H9 (cell line): ENCODE measurements around the gene RHOU. TPM values are rescaled to one million over a fixed set of nuclear protein-coding genes. Genes with fewer than 3 reads are reported as not detected.

Experiments
- DNase-seq: peaks from one replicate; pipeline ENCODE4 v3.0.0-alpha.2; 2017
- H2AFZ ChIP-seq: one replicate; pipeline ENCODE4 v1.6.1; 2013; ENCODE audit warnings: mild to moderate bottlenecking, low read length, control low read depth, moderate library complexity
- H2AK5ac ChIP-seq: 2 replicates; pipeline ENCODE4 v1.6.1; 2013; ENCODE audit warnings: low read length, control low read depth, mixed read lengths; ENCODE audit not compliant: insufficient read length
- H2BK120ac ChIP-seq: one replicate; pipeline ENCODE4 v1.6.1; 2013; ENCODE audit warnings: low read depth, mild to moderate bottlenecking, low read length, control low read depth, inconsistent platforms; ENCODE audit not compliant: poor library complexity, severe bottlenecking
- H2BK12ac ChIP-seq: 2 replicates; pipeline ENCODE4 v1.6.1; 2013; ENCODE audit warnings: low read length, control low read depth, mixed read lengths, low read depth; ENCODE audit not compliant: insufficient read length
- H2BK15ac ChIP-seq: 2 replicates; pipeline ENCODE4 v1.6.1; 2013; ENCODE audit warnings: low read depth, low read length, control low read depth
- H2BK20ac ChIP-seq: one replicate; pipeline ENCODE4 v1.6.1; 2013; ENCODE audit warnings: low read depth, mild to moderate bottlenecking, low read length, control low read depth, inconsistent platforms; ENCODE audit not compliant: poor library complexity, severe bottlenecking
- H2BK5ac ChIP-seq: 2 replicates; pipeline ENCODE4 v1.6.1; 2013; ENCODE audit warnings: low read length, control low read depth, mixed read lengths; ENCODE audit not compliant: insufficient read length
- H3K14ac ChIP-seq: 2 replicates; pipeline ENCODE4 v1.6.1; 2013; ENCODE audit warnings: low read length, control low read depth; ENCODE audit not compliant: insufficient read depth
- H3K18ac ChIP-seq: 2 replicates; pipeline ENCODE4 v1.6.1; 2013; ENCODE audit warnings: low read depth, mild to moderate bottlenecking, mixed read lengths, low read length, control low read depth; ENCODE audit not compliant: insufficient read length
- H3K23ac ChIP-seq: 2 replicates; pipeline ENCODE4 v1.6.1; 2013; ENCODE audit warnings: low read length, control low read depth, mixed read lengths, low read depth; ENCODE audit not compliant: insufficient read length
- H3K23me2 ChIP-seq: 2 replicates; pipeline ENCODE4 v1.6.1; 2013; ENCODE audit warnings: low read depth, mild to moderate bottlenecking, mixed read lengths, low read length, control low read depth; ENCODE audit not compliant: insufficient read length, poor library complexity, severe bottlenecking
- H3K27ac ChIP-seq: 2 replicates; pipeline ENCODE4 v1.5.1; 2013; ENCODE audit warnings: low read length, control low read depth, mixed read lengths, low read depth; ENCODE audit not compliant: insufficient read length
- H3K27me3 ChIP-seq: 2 replicates; pipeline ENCODE4 v1.6.1; 2013; ENCODE audit warnings: low read length, control low read depth, inconsistent platforms; ENCODE audit not compliant: insufficient read depth
- H3K4ac ChIP-seq: 2 replicates; pipeline ENCODE4 v1.6.1; 2013; ENCODE audit warnings: low read depth, mild to moderate bottlenecking, control low read depth, inconsistent platforms, low read length, moderate library complexity
- H3K4me1 ChIP-seq: 2 replicates; pipeline ENCODE4 v1.6.1; 2013; ENCODE audit warnings: low read length, control low read depth, inconsistent platforms; ENCODE audit not compliant: insufficient read depth
- H3K4me2 ChIP-seq: 2 replicates; pipeline ENCODE4 v1.6.1; 2013; ENCODE audit warnings: low read length, control low read depth, mixed read lengths; ENCODE audit not compliant: insufficient read length, insufficient read depth
- H3K56ac ChIP-seq: 2 replicates; pipeline ENCODE4 v1.6.1; 2013; ENCODE audit warnings: low read depth, mild to moderate bottlenecking, mixed read lengths, low read length, control low read depth; ENCODE audit not compliant: insufficient read length
- H3K79me1 ChIP-seq: 2 replicates; pipeline ENCODE4 v1.6.1; 2013; ENCODE audit warnings: low read depth, mild to moderate bottlenecking, moderate library complexity, low read length, control low read depth, inconsistent platforms; ENCODE audit not compliant: insufficient read depth, poor library complexity, severe bottlenecking
- H3K79me2 ChIP-seq: 2 replicates; pipeline ENCODE4 v1.6.1; 2013; ENCODE audit warnings: low read length, control low read depth, inconsistent platforms; ENCODE audit not compliant: insufficient read depth
- H3K9ac ChIP-seq: 2 replicates; pipeline ENCODE4 v1.6.1; 2013; ENCODE audit warnings: low read length, control low read depth, mixed read lengths; ENCODE audit not compliant: insufficient read length; ENCODE audit errors: extremely low read depth
- H3K9me3 ChIP-seq: one replicate; pipeline ENCODE4 v1.6.1; 2013; ENCODE audit warnings: low read depth, low read length, inconsistent platforms; ENCODE audit not compliant: control insufficient read depth
- H3T11ph ChIP-seq: one replicate; pipeline ENCODE4 v1.6.1; 2013; ENCODE audit warnings: mild to moderate bottlenecking, low read length, control low read depth, inconsistent platforms
- H4K20me1 ChIP-seq: one replicate; pipeline ENCODE4 v1.6.1; 2013; ENCODE audit not compliant: control insufficient read depth, insufficient read length, insufficient read depth
- H4K5ac ChIP-seq: 2 replicates; pipeline ENCODE4 v1.6.1; 2013; ENCODE audit warnings: low read depth, mild to moderate bottlenecking, mixed read lengths, low read length, control low read depth; ENCODE audit not compliant: insufficient read length
- H4K8ac ChIP-seq: replicated peaks from 2 replicates; pipeline ENCODE4 v1.6.1; 2013; ENCODE audit warnings: low read length, control low read depth, mixed read lengths, low read depth; ENCODE audit not compliant: insufficient read length
- H4K91ac ChIP-seq: 2 replicates; pipeline ENCODE4 v1.6.1; 2013; ENCODE audit warnings: low read depth, mild to moderate bottlenecking, moderate library complexity, mixed read lengths, low read length, control low read depth; ENCODE audit not compliant: insufficient read length
- H3K27ac Mint-ChIP-seq, 3 experiments: 2 replicates in 2 of 3; 3 replicates in 1 of 3; pipeline ENCODE4 v1.8.0; 2020 to 2021; ENCODE audit warnings: mixed read lengths in 3 of 3, mild to moderate bottlenecking in 1 of 3, moderate library complexity in 1 of 3
- H3K27me3 Mint-ChIP-seq: 2 replicates; pipeline ENCODE4 v1.8.0; 2021; ENCODE audit warnings: low read depth, mild to moderate bottlenecking, moderate library complexity, mixed read lengths
- H3K36me3 Mint-ChIP-seq, 3 experiments: 2 replicates in 2 of 3; 3 replicates in 1 of 3; pipeline ENCODE4 v1.8.0; 2020 to 2021; ENCODE audit warnings: low read depth in 3 of 3, mixed read lengths in 3 of 3; ENCODE audit not compliant: insufficient read depth in 1 of 3
- H3K4me1 Mint-ChIP-seq, 2 experiments: 2 replicates each; pipeline ENCODE4 v1.8.0; 2020; ENCODE audit warnings: mixed read lengths in 2 of 2
- H3K4me3 Mint-ChIP-seq, 2 experiments: 2 replicates in 1 of 2; 3 replicates in 1 of 2; pipeline ENCODE4 v1.8.0; 2020 to 2021; ENCODE audit warnings: mild to moderate bottlenecking in 2 of 2, mixed read lengths in 2 of 2, moderate library complexity in 1 of 2
- H3K9me3 Mint-ChIP-seq, 2 experiments: 2 replicates in 1 of 2; 3 replicates in 1 of 2; pipeline ENCODE4 v1.8.0; 2020; ENCODE audit warnings: mild to moderate bottlenecking in 2 of 2, mixed read lengths in 2 of 2, moderate library complexity in 1 of 2
- CTCF ChIP-seq: fragments of 200-600 bp; sonication (generic); conservative IDR thresholded peaks from 3 replicates; pipeline ENCODE4 v1.8.0; 2021; ENCODE audit warnings: antibody characterized with exemption, mild to moderate bottlenecking
- WGBS: extraction: QIAGEN DNeasy Blood & Tissue Kit; methylation state at CpG from one replicate; pipeline ENCODE4 v1.1.7; 2013; ENCODE audit warnings: missing lambda C conversion rate, low lambda C conversion rate, mixed read lengths; ENCODE audit not compliant: insufficient read length; ENCODE audit errors: extremely low coverage; 5-methylcytosine and 5-hydroxymethylcytosine counted together
- total RNA-seq: library from RNA; stranded (reverse); gene quantifications from 2 replicates; pipeline ENCODE4 v1.2.1, GENCODE V29; 2021

RHOU gene
- total RNA-seq, 1 experiment from 2014 or later = 3.9 TPM

- Histone ChIP-seq H3K27me3 (no peaks in the 10 kb centered on the region), H2BK15ac (no peak overlapping the region), H3K4me1 (no peaks in the 10 kb centered on the region), H4K20me1 (no peaks in the 10 kb centered on the region), H3K56ac (no peak overlapping the region), H4K5ac (no peak overlapping the region), H3K9me3 (no peaks in the 10 kb centered on the region), H2AFZ (no peak overlapping the region), H2AK5ac (no peak overlapping the region), H3K79me2 (no peaks in the 10 kb centered on the region), H3K23ac (no peak overlapping the region), H4K91ac (no peak overlapping the region), H3K18ac (no peak overlapping the region), H2BK20ac (no peak overlapping the region), H3K14ac (no peak overlapping the region), H3K4me2 (no peak overlapping the region), H3K9ac (no peak overlapping the region), H4K8ac (no peak overlapping the region), H3K4ac (no peak overlapping the region), H3T11ph (no peak overlapping the region), H2BK120ac (no peak overlapping the region), H3K23me2 (no peaks in the 10 kb centered on the region), H2BK12ac (no peak overlapping the region), H2BK5ac (no peak overlapping the region), H3K27ac (no peak overlapping the region), H3K79me1 (no peaks in the 10 kb centered on the region)
- no peak overlapping the region for H3K27ac Mint-ChIP-seq
- no peak for TF ChIP-seq CTCF
- no CpG with 5 or more reads among the region's 3 CpGs for WGBS
- H3K4me3 Mint-ChIP-seq = no peak overlapping the region
- H3K27me3 Mint-ChIP-seq = peaks cover 15% of the 10 kb centered on the region
- no peak for DNase-seq
- no peaks in the 10 kb centered on the region for H3K36me3 Mint-ChIP-seq
- peaks cover 9 to 12% of the 10 kb centered on the region in 2 experiments for H3K4me1 Mint-ChIP-seq
- H3K9me3 Mint-ChIP-seq = peaks cover 0 to 4% of the 10 kb centered on the region in 2 experiments; a peak in 1 of 5 replicates
Measured at GRCh38 chr1:228751360-228752098, 16.2 kb downstream of the RHOU start.
